ENCODE results near the gene CBY3.

- TF ChIP-seq ZBTB33 (IDR thresholded peaks at IDR 0.05; ENCODE audit: extremely low read depth, insufficient replicate concordance, low read length) (no peak), REST (IDR thresholded peaks at IDR 0.05; ENCODE audit: low read depth) (no peak), POLR2A (IDR thresholded peaks at IDR 0.05; ENCODE audit: borderline replicate concordance, extremely low read depth, insufficient read depth, insufficient read length) (no peak), CEBPB (IDR thresholded peaks at IDR 0.05; ENCODE audit: low read depth) (no peak), CTCF (IDR thresholded peaks at IDR 0.05 in 2 of 3, conservative IDR thresholded peaks at IDR 0.05 in 1 of 3; ENCODE audit: borderline replicate concordance in 1 of 3, insufficient read depth in 1 of 3, low read depth in 2 of 3, low read length in 2 of 3) (no peak), EZH2 (IDR thresholded peaks at IDR 0.05) (no peak), POLR2AphosphoS5 (IDR thresholded peaks at IDR 0.05; ENCODE audit: low read depth, low read length) (no peak), YY1 (IDR thresholded peaks at IDR 0.05; ENCODE audit: extremely low read depth, insufficient replicate concordance, low read depth, low read length) (no peak), SP1 (IDR thresholded peaks at IDR 0.05; ENCODE audit: low read depth) (no peak)
Observed at GRCh38 chr5:179716286-179716685, 35.5 kb upstream of the CBY3 start.

All from HCT116 (cell line).